CD4-positive, alpha-beta T cell (primary cell): ENCODE results near the gene SHANK3. TPM values are rescaled to one million over a fixed set of nuclear protein-coding genes. Genes with fewer than 3 reads are reported as not detected.

Experiments used
- ATAC-seq: fragments of 200-7000 bp; cut with Tn5 transposase; one replicate; pipeline ENCODE4 v1.10.0; 2022; ENCODE audit warnings: mild to moderate bottlenecking; ENCODE audit not compliant: poor library complexity
- CTCF ChIA-PET: fragments of 350-600 bp; sonication (Branson Sonifier 250); formaldehyde crosslinking; loops from one replicate; lab custom pipeline; 2021; ENCODE audit warnings: antibody characterized with exemption, inconsistent platforms; lab: Charles Lee
- POLR2A ChIA-PET: fragments of 350-600 bp; sonication (Branson Sonifier 250); formaldehyde crosslinking; loops from one replicate; lab custom pipeline; 2021; ENCODE audit warnings: antibody characterized with exemption, inconsistent platforms; lab: Charles Lee
- DNase-seq, 14 experiments: peaks; one replicate each; pipeline ENCODE4 v3.0.0-alpha.2; 2013 to 2020; ENCODE audit warnings: mixed read lengths in 2 of 14
- H3K27ac ChIP-seq, 2 donors: one replicate each; pipeline versions ENCODE4 v1.5.1 to v1.7.0; 2013; ENCODE audit warnings: low read length in 2 of 2, low read depth in 1 of 2, mild to moderate bottlenecking in 1 of 2
- H3K27me3 ChIP-seq, 2 experiments: 1 replicate in 1 of 2; 2 replicates in 1 of 2; pipeline versions ENCODE4 v1.6.1 to v1.7.0; 2013; ENCODE audit warnings: low read length in 2 of 2, control low read depth in 1 of 2, mild to moderate bottlenecking in 1 of 2, moderate library complexity in 1 of 2; ENCODE audit not compliant: insufficient read depth in 2 of 2, control insufficient read depth in 1 of 2
- H3K36me3 ChIP-seq: one replicate; pipeline ENCODE4 v1.6.1; 2013; ENCODE audit warnings: low read length, control low read depth; ENCODE audit not compliant: insufficient read depth
- H3K4me1 ChIP-seq: one replicate; pipeline ENCODE4 v1.6.1; 2013; ENCODE audit warnings: low read length, control low read depth; ENCODE audit not compliant: insufficient read depth
- H3K4me3 ChIP-seq: one replicate; pipeline ENCODE4 v1.5.1; 2013; ENCODE audit warnings: mild to moderate bottlenecking, low read length, moderate library complexity
- H3K9me3 ChIP-seq, 2 experiments: 1 replicate in 1 of 2; 2 replicates in 1 of 2; pipeline versions ENCODE4 v1.6.1 to v1.7.0; 2013; ENCODE audit warnings: low read length in 2 of 2, mild to moderate bottlenecking in 2 of 2, control low read depth in 1 of 2, moderate library complexity in 1 of 2; ENCODE audit not compliant: control insufficient read depth in 1 of 2, insufficient read depth in 1 of 2
- H3K27ac Mint-ChIP-seq: one replicate; pipeline ENCODE4 v1.8.0; 2020; ENCODE audit warnings: mixed read lengths
- H3K27me3 Mint-ChIP-seq: one replicate; pipeline ENCODE4 v1.8.0; 2021; ENCODE audit warnings: mixed read lengths
- H3K36me3 Mint-ChIP-seq: one replicate; pipeline ENCODE4 v1.8.0; 2021; ENCODE audit warnings: low read depth, mixed read lengths
- H3K4me1 Mint-ChIP-seq: one replicate; pipeline ENCODE4 v1.8.0; 2021; ENCODE audit warnings: low read depth, mixed read lengths
- H3K4me3 Mint-ChIP-seq: one replicate; pipeline ENCODE4 v1.8.0; 2020; ENCODE audit warnings: mild to moderate bottlenecking, mixed read lengths
- H3K9me3 Mint-ChIP-seq: one replicate; pipeline ENCODE4 v1.8.0; 2020; ENCODE audit warnings: mixed read lengths
- intact Hi-C, 2 experiments: fragments of 100-400 bp; cut with DNase I in 1 of 2; cut with micrococcal nuclease in 1 of 2; formaldehyde crosslinking; loops; one replicate each; pipeline versions ENCODE4 v1.15.1 to v1.9.0; 2023 to 2025; cut with DNase I, micrococcal nuclease
- total RNA-seq, 174 experiments: library from RNA in 2 of 174; stranded (reverse) in 2 of 174; gene quantifications; one replicate each; pipeline ENCODE4 v1.2.3 and lab custom pipeline; 2021 to 2026
- TF ChIP-seq, protein P1 (sequence below): fragments of 200-600 bp; IDR thresholded peaks from one replicate; pipeline ENCODE4 v1.8.0; 2022; ENCODE audit warnings: antibody characterized with exemption, mild to moderate bottlenecking

SHANK3 gene
- total RNA-seq, 2 experiments from 2014 or later = not detected

DNA sequence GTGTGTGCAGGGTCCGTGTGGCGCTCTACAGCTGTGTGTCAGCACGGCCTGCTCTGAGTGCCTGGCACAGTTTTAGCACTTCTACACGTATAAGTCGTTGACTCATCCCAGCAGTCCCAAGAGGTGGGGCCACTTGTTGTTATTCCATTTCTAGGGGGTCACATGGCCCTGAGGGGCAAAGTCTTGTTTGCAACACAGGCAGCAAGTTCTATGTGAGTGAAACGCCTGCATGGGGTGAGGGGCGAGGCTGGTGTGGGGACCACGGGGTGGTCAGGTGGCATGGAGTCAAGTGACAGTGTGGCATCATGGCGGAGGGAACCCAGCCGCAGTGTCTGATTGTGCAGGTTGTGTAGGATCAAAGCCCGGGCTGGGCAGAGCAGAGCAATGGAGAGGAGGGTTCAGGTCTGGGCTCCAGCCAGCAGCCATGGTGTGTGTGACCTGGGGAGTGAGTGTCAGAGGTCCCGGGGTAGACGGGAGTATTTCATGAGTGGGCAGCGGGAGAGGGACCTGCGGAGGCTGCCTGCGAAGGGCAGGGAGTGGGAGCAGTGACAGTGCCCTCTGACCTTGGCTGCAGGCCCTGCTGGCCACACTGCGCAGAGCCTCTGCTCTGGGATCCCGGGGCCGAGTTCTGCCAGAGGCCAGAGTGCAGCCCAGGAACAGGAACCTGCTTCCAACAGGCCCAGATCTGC lies 27.9 kb downstream of the SHANK3 start:
- H3K27me3 ChIP-seq = no peaks in the 10 kb centered on the region
- peaks cover 0 to 3% of the 10 kb centered on the region in 2 experiments for H3K9me3 ChIP-seq
- intact Hi-C loops = no loop called here
- H3K9me3 Mint-ChIP-seq = no peaks in the 10 kb centered on the region
- H3K4me3 Mint-ChIP-seq = no peak overlapping the region
- H3K4me3 ChIP-seq = no peak overlapping the region
- H3K27me3 Mint-ChIP-seq = no peaks in the 10 kb centered on the region
- no peaks in the 10 kb centered on the region for H3K36me3 Mint-ChIP-seq
- peaks cover 9% of the 10 kb centered on the region for H3K4me1 ChIP-seq
- no peaks in the 10 kb centered on the region for H3K36me3 ChIP-seq
- TF ChIP-seq, protein P1, sequence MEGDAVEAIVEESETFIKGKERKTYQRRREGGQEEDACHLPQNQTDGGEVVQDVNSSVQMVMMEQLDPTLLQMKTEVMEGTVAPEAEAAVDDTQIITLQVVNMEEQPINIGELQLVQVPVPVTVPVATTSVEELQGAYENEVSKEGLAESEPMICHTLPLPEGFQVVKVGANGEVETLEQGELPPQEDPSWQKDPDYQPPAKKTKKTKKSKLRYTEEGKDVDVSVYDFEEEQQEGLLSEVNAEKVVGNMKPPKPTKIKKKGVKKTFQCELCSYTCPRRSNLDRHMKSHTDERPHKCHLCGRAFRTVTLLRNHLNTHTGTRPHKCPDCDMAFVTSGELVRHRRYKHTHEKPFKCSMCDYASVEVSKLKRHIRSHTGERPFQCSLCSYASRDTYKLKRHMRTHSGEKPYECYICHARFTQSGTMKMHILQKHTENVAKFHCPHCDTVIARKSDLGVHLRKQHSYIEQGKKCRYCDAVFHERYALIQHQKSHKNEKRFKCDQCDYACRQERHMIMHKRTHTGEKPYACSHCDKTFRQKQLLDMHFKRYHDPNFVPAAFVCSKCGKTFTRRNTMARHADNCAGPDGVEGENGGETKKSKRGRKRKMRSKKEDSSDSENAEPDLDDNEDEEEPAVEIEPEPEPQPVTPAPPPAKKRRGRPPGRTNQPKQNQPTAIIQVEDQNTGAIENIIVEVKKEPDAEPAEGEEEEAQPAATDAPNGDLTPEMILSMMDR = no peak
- DNase-seq (no peak), ATAC-seq (no peak)
- H3K4me1 Mint-ChIP-seq = peaks cover 14% of the 10 kb centered on the region
- H3K27ac ChIP-seq = no peak overlapping the region
- POLR2A ChIA-PET = no interaction called here
- CTCF ChIA-PET = no interaction called here
- H3K27ac Mint-ChIP-seq = no peak overlapping the region

DNA sequence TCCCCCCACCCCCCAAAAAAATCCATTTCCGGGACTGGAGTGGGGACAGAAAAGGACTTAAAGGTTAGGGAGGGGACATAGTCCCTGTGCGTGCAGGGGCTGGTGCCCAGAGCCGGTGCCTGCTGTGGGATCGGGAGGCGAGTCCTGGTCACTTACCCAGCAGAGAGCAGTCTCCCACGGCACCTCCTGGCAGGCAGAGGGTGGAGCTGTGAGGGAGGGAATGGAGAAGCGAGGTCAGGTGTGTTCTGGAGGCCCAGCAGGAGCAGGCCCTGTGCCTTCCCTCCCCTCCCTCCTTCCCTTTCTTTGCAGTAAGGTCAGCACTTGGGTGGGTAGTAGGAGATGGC lies 28.4 kb downstream of the SHANK3 start:
- Histone ChIP-seq H3K9me3 (peaks cover 0 to 3% of the 10 kb centered on the region in 2 experiments), H3K36me3 (no peaks in the 10 kb centered on the region), H3K4me1 (peaks cover 9% of the 10 kb centered on the region), H3K4me3 (no peak overlapping the region), H3K27me3 (no peaks in the 10 kb centered on the region), H3K27ac (no peak overlapping the region)
- Mint-ChIP-seq H3K27ac (no peak overlapping the region), H3K4me1 (peaks cover 14% of the 10 kb centered on the region), H3K36me3 (no peaks in the 10 kb centered on the region), H3K27me3 (no peaks in the 10 kb centered on the region), H3K9me3 (no peaks in the 10 kb centered on the region), H3K4me3 (no peak overlapping the region)
- intact Hi-C loops = no loop called here
- TF ChIP-seq, protein P1 = no peak
- ChIA-PET CTCF (no interaction called here), POLR2A (no interaction called here)
- DNase-seq = no peak
- no peak for ATAC-seq

DNA sequence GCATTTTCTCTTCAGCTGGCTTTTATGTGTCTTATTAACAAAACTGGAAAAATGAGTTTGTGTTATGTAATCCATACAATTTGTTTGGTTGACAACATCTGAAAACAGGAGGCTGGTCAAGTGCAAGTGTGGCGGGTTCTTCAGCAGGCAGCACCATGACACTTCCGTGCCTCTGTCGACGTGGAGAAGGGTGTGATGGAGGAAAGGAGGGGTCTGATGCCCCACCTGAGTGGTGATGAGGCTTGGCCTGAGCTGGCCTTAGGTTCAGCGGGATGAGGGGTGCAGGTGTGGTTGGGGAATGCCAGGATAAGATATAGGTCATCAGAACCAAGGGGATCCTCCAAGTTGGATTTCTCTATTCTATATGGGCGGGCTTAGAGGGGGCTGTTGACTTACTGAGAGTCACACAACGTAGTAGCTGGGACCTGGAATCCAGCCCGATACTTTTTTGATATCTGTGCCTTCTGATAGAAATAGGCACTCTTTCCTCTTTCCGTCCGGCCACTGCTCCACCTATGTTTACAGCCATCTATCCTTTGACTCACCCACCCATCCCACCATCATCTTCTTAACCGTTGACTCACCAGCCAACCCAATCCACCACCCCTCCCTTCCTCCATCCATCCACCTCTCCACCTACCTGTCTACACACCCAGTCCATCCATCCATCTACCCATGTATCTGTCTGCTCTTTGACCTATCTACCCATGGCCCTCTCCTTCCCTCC lies 29.0 kb downstream of the SHANK3 start:
- Histone ChIP-seq H3K4me1 (peaks cover 9% of the 10 kb centered on the region), H3K9me3 (peaks cover 0 to 3% of the 10 kb centered on the region in 2 experiments), H3K4me3 (no peak overlapping the region), H3K27me3 (no peaks in the 10 kb centered on the region), H3K36me3 (no peaks in the 10 kb centered on the region), H3K27ac (no peak overlapping the region)
- Mint-ChIP-seq H3K27ac (no peak overlapping the region), H3K9me3 (no peaks in the 10 kb centered on the region), H3K4me3 (no peak overlapping the region), H3K4me1 (peaks cover 14% of the 10 kb centered on the region), H3K27me3 (no peaks in the 10 kb centered on the region), H3K36me3 (no peaks in the 10 kb centered on the region)
- TF ChIP-seq, protein P1 = no peak
- ATAC-seq (no peak), DNase-seq (no peak)
- intact Hi-C loops = no loop called here
- CTCF ChIA-PET = no interaction called here
- POLR2A ChIA-PET = interaction anchor here (1.0 kb wide), 1 partner anchor 55 kb away, joined by 3 read pairs; no protein-coding TSS in a partner anchor
